Measurements from ENCODE around the gene RAPGEF1. TPM values are rescaled to one million over a fixed set of nuclear protein-coding genes. Genes with fewer than 3 reads are reported as not detected.

Gene RAPGEF1
- total and polyA plus RNA-seq, 2 donors (not counting 1 experiment from before 2014, with no cell fraction given) = 33.3 to 42.8 TPM

DNA sequence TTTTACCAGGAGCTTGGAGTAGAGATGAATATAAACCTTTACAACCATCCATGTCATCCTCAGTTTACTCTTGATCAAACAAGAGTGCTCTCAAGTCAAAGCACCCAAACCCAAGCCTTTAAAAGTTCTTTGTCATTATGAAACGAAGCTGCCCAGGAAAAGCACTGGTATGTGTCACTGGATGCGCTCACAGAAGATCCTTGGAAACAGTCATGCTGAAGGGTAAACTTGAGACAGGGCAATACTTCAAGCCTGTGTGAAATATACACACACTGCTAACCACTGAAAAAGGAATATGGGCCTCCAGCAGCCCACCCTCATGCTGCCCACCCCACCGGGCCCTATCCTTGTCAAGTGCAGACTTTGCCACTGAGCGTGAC, 110.1 kb downstream of the RAPGEF1 start:
- H3K4me1 ChIP-seq (ENCODE audit: control insufficient read depth, extremely low read depth, insufficient read depth, low read length) = peaks cover under 1% of the 10 kb centered on the region
- no peak overlapping the region for H2AFZ ChIP-seq (ENCODE audit: low read length)
- H3K9ac ChIP-seq (ENCODE audit: insufficient read depth, low read length) = no peak overlapping the region
- H4K20me1 ChIP-seq (ENCODE audit: control insufficient read depth, extremely low read depth, insufficient read depth, low read length) = no peaks in the 10 kb centered on the region
- DNase-seq (ENCODE audit: low read depth in 2 of 2) = no peak
- TF ChIP-seq EZH2 (IDR thresholded peaks at IDR 0.05; ENCODE audit: low read length, missing control alignments) = no peak
- TF ChIP-seq, protein P1, sequence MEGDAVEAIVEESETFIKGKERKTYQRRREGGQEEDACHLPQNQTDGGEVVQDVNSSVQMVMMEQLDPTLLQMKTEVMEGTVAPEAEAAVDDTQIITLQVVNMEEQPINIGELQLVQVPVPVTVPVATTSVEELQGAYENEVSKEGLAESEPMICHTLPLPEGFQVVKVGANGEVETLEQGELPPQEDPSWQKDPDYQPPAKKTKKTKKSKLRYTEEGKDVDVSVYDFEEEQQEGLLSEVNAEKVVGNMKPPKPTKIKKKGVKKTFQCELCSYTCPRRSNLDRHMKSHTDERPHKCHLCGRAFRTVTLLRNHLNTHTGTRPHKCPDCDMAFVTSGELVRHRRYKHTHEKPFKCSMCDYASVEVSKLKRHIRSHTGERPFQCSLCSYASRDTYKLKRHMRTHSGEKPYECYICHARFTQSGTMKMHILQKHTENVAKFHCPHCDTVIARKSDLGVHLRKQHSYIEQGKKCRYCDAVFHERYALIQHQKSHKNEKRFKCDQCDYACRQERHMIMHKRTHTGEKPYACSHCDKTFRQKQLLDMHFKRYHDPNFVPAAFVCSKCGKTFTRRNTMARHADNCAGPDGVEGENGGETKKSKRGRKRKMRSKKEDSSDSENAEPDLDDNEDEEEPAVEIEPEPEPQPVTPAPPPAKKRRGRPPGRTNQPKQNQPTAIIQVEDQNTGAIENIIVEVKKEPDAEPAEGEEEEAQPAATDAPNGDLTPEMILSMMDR (conservative IDR thresholded peaks at IDR 0.05 in 1 of 2, IDR thresholded peaks at IDR 0.05 in 1 of 2; ENCODE audit: low read depth in 1 of 2, low read length in 2 of 2) = no peak
- no peak overlapping the region for H3K27ac ChIP-seq (ENCODE audit: insufficient read depth, low read length)
- no peaks in the 10 kb centered on the region for H3K9me3 ChIP-seq (ENCODE audit: control insufficient read depth, insufficient read depth, low read depth, low read length)
- no peaks in the 10 kb centered on the region for H3K27me3 ChIP-seq (ENCODE audit: control insufficient read depth, insufficient read depth, low read length)
- no peak overlapping the region for H3K4me2 ChIP-seq (ENCODE audit: extremely low read depth, insufficient read depth, low read length)
- H3K79me2 ChIP-seq (ENCODE audit: control insufficient read depth, insufficient read depth, low read length) = no peaks in the 10 kb centered on the region
- peaks cover 9% of the 10 kb centered on the region for H3K36me3 ChIP-seq (ENCODE audit: control insufficient read depth, insufficient read depth, low read length)
- no peak overlapping the region for H3K4me3 ChIP-seq (replicated peaks in 1 of 4; ENCODE audit: control extremely low read depth in 1 of 4, insufficient read depth in 1 of 4, low read depth in 3 of 4, low read length in 4 of 4)

DNA sequence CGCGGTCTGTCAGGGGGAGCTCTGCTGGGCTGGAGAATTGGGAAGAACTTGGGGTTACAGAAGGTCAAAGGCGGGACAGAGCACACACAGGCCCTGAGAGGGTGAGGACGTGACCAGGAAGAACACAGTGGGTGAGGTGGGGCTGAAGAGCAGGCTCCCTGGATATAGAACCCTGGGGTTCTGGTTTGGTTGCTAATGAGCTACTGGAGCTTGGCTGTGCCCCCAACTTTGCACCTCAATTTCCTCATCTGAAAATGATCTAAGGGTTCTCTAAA, 110.7 kb downstream of the RAPGEF1 start:
- DNase-seq (ENCODE audit: low read depth in 2 of 2) = no peak
- H3K79me2 ChIP-seq (ENCODE audit: control insufficient read depth, insufficient read depth, low read length) = no peaks in the 10 kb centered on the region
- TF ChIP-seq EZH2 (IDR thresholded peaks at IDR 0.05; ENCODE audit: low read length, missing control alignments) = no peak
- TF ChIP-seq, protein P1 (conservative IDR thresholded peaks at IDR 0.05 in 1 of 2, IDR thresholded peaks at IDR 0.05 in 1 of 2; ENCODE audit: low read depth in 1 of 2, low read length in 2 of 2) = no peak
- no peak overlapping the region for H3K27ac ChIP-seq (ENCODE audit: insufficient read depth, low read length)
- no peaks in the 10 kb centered on the region for H3K27me3 ChIP-seq (ENCODE audit: control insufficient read depth, insufficient read depth, low read length)
- H3K9ac ChIP-seq (ENCODE audit: insufficient read depth, low read length) = no peak overlapping the region
- no peak overlapping the region for H3K4me3 ChIP-seq (replicated peaks in 1 of 4; ENCODE audit: control extremely low read depth in 1 of 4, insufficient read depth in 1 of 4, low read depth in 3 of 4, low read length in 4 of 4)
- H2AFZ ChIP-seq (ENCODE audit: low read length) = no peak overlapping the region
- H3K36me3 ChIP-seq (ENCODE audit: control insufficient read depth, insufficient read depth, low read length) = peaks cover 9% of the 10 kb centered on the region
- no peaks in the 10 kb centered on the region for H4K20me1 ChIP-seq (ENCODE audit: control insufficient read depth, extremely low read depth, insufficient read depth, low read length)
- no peaks in the 10 kb centered on the region for H3K4me1 ChIP-seq (ENCODE audit: control insufficient read depth, extremely low read depth, insufficient read depth, low read length)
- H3K4me2 ChIP-seq (ENCODE audit: extremely low read depth, insufficient read depth, low read length) = no peak overlapping the region
- H3K9me3 ChIP-seq (ENCODE audit: control insufficient read depth, insufficient read depth, low read depth, low read length) = no peaks in the 10 kb centered on the region

DNA sequence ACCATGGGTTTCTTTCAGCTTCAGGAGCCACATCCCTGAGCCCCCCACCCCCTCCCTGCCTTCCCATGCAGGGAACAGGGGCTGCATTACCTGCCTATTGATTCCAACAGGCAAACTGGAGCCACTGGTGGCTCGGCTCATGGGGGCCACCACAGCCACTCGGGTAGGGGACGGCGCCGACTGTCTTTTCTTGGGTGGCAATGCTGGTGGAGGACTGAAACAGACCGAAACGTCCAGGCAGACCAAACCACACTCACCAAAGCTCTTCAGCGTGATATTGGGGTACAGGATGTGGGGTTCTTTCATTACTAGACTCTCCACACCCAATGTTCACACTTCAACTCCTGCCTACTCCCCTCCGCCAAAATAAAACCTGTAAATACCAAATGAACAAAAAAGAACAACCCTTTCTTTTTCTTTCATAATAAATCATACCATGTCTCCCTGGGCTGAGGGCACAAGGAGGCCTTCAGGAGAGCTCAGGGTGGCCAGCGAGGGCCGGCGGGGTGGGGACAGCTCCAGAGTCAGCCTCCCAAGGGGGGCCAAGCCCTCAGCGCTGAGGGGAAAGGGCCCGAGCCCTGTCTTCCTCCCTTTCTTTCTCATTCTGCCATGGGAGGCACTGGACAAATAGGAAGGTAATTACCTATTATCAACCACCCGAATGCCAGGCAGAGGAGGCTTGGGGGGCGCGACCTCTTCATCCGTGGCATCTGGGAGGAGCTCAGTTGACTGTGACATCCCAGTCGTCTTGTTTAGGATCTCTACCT, 111.2 kb downstream of the RAPGEF1 start:
- Histone ChIP-seq H3K4me1 (ENCODE audit: control insufficient read depth, extremely low read depth, insufficient read depth, low read length) (no peaks in the 10 kb centered on the region), H3K4me3 (replicated peaks in 1 of 4; ENCODE audit: control extremely low read depth in 1 of 4, insufficient read depth in 1 of 4, low read depth in 3 of 4, low read length in 4 of 4) (no peak overlapping the region), H3K27me3 (ENCODE audit: control insufficient read depth, insufficient read depth, low read length) (no peaks in the 10 kb centered on the region), H2AFZ (ENCODE audit: low read length) (no peak overlapping the region), H3K4me2 (ENCODE audit: extremely low read depth, insufficient read depth, low read length) (no peak overlapping the region), H3K9ac (ENCODE audit: insufficient read depth, low read length) (no peak overlapping the region), H3K79me2 (ENCODE audit: control insufficient read depth, insufficient read depth, low read length) (no peaks in the 10 kb centered on the region), H4K20me1 (ENCODE audit: control insufficient read depth, extremely low read depth, insufficient read depth, low read length) (no peaks in the 10 kb centered on the region), H3K36me3 (ENCODE audit: control insufficient read depth, insufficient read depth, low read length) (peaks cover 12% of the 10 kb centered on the region), H3K9me3 (ENCODE audit: control insufficient read depth, insufficient read depth, low read depth, low read length) (no peaks in the 10 kb centered on the region), H3K27ac (ENCODE audit: insufficient read depth, low read length) (no peak overlapping the region)
- TF ChIP-seq, protein P1 (conservative IDR thresholded peaks at IDR 0.05 in 1 of 2, IDR thresholded peaks at IDR 0.05 in 1 of 2; ENCODE audit: low read depth in 1 of 2, low read length in 2 of 2) = no peak
- no peak for TF ChIP-seq EZH2 (IDR thresholded peaks at IDR 0.05; ENCODE audit: low read length, missing control alignments)
- no peak for DNase-seq (ENCODE audit: low read depth in 2 of 2)

Data from fibroblast of lung (primary cell).